Measurements from ENCODE around the gene SCN9A.

The SCN9A gene

DNA sequence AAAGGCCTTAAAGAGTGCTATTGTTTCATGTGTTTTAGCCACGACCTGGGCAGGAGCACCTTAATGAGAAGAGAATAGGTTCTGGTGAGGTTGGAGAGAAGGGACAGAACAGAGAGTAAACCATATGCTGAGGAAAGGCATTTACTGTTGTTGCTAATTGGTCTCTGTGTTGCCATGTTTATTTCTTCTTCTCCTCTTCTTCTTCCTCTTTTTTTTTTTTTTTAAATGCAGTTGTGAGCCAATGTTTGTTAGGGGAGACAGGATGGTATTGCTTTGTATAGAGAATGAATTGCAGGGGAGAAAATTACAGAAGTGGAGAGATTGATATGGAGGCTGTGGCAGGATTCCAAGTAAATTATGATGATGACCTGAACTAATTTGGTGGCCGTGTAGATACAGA is 2.6 kb downstream of the SCN9A start:
- Histone ChIP-seq H3K23ac (ENCODE audit: low read depth, low read length, poor library complexity) (no peak overlapping the region), H3K4me3 (ENCODE audit: low read length in 2 of 2) (no peak overlapping the region), H4K91ac (ENCODE audit: low read depth, low read length, poor library complexity) (no peak overlapping the region), H3K9me3 (replicated peaks in 1 of 2; ENCODE audit: control insufficient read depth in 2 of 2, insufficient read depth in 1 of 2, low read depth in 1 of 2, low read length in 2 of 2) (no peaks in the 10 kb centered on the region), H3K9ac (ENCODE audit: low read depth, low read length, poor library complexity) (no peak overlapping the region), H2BK12ac (ENCODE audit: low read length) (no peak overlapping the region), H2AK5ac (ENCODE audit: low read depth, low read length) (no peak overlapping the region), H2AFZ (ENCODE audit: low read length) (no peak overlapping the region), H3K27me3 (ENCODE audit: control insufficient read depth in 3 of 3, insufficient read depth in 3 of 3, low read depth in 1 of 3, low read length in 3 of 3) (peaks cover 0 to 3% (median 0%) of the 10 kb centered on the region in 3 experiments), H3K4me1 (ENCODE audit: control insufficient read depth in 2 of 2, insufficient read depth in 1 of 2, low read depth in 1 of 2, low read length in 2 of 2) (peaks cover 2 to 8% of the 10 kb centered on the region in 2 donors), H3K14ac (ENCODE audit: low read length) (no peak overlapping the region), H3K27ac (replicated peaks; ENCODE audit: low read length) (no peak overlapping the region), H2BK5ac (ENCODE audit: low read length) (no peak overlapping the region), H2BK15ac (ENCODE audit: low read length) (no peak overlapping the region), H3K36me3 (replicated peaks in 1 of 2; ENCODE audit: control insufficient read depth in 2 of 2, insufficient read depth in 2 of 2, low read length in 2 of 2) (no peaks in the 10 kb centered on the region), H3K4ac (ENCODE audit: low read length) (no peak overlapping the region), H3K18ac (ENCODE audit: low read length) (no peak overlapping the region), H3K4me2 (ENCODE audit: insufficient read depth, low read length, poor library complexity, severe bottlenecking) (no peak overlapping the region), H2BK120ac (ENCODE audit: low read depth, low read length) (no peak overlapping the region), H3K79me1 (ENCODE audit: low read depth, low read length) (no peaks in the 10 kb centered on the region), H4K8ac (ENCODE audit: low read depth, low read length) (no peak overlapping the region)
- WGBS, 2 donors (ENCODE audit: extremely low coverage in 2 of 2, insufficient read length in 2 of 2, insufficient replicate concordance in 1 of 2): no CpG with 5 or more reads among the region's 2 CpGs
- DNase-seq (ENCODE audit: low spot score): no peak

DNA sequence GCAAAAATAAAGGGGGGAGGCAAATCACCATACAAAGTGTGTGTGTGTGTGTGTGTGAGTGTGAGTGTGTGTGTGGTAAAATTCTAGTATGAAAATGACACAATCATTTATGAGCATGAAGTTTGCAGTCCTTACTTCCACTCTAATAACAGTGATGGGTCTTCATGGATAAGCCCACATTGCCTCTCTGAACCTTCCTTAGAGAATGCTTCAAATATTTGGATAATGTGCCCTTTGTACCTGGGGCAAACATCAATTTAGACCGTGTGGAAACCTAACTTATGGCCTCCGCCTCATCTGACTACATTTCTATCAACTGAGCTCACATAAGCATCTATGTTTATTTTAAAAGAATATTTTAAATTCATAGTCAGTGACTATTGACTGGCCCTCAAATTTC is 3.7 kb downstream of the SCN9A start:
- Histone ChIP-seq H3K36me3 (replicated peaks in 1 of 2; ENCODE audit: control insufficient read depth in 2 of 2, insufficient read depth in 2 of 2, low read length in 2 of 2) (no peaks in the 10 kb centered on the region), H3K4ac (ENCODE audit: low read length) (no peak overlapping the region), H3K14ac (ENCODE audit: low read length) (no peak overlapping the region), H3K9me3 (replicated peaks in 1 of 2; ENCODE audit: control insufficient read depth in 2 of 2, insufficient read depth in 1 of 2, low read depth in 1 of 2, low read length in 2 of 2) (no peaks in the 10 kb centered on the region), H3K23ac (ENCODE audit: low read depth, low read length, poor library complexity) (no peak overlapping the region), H3K27ac (replicated peaks; ENCODE audit: low read length) (no peak overlapping the region), H3K27me3 (ENCODE audit: control insufficient read depth in 3 of 3, insufficient read depth in 3 of 3, low read depth in 1 of 3, low read length in 3 of 3) (peaks cover 0 to 3% (median 0%) of the 10 kb centered on the region in 3 experiments), H2BK5ac (ENCODE audit: low read length) (no peak overlapping the region), H3K4me3 (ENCODE audit: low read length in 2 of 2) (no peak overlapping the region), H4K8ac (ENCODE audit: low read depth, low read length) (no peak overlapping the region), H3K4me1 (ENCODE audit: control insufficient read depth in 2 of 2, insufficient read depth in 1 of 2, low read depth in 1 of 2, low read length in 2 of 2) (peaks cover 2 to 7% of the 10 kb centered on the region in 2 donors), H2AFZ (ENCODE audit: low read length) (no peak overlapping the region), H3K18ac (ENCODE audit: low read length) (no peak overlapping the region), H3K79me1 (ENCODE audit: low read depth, low read length) (no peaks in the 10 kb centered on the region), H2AK5ac (ENCODE audit: low read depth, low read length) (no peak overlapping the region), H2BK12ac (ENCODE audit: low read length) (no peak overlapping the region), H2BK120ac (ENCODE audit: low read depth, low read length) (no peak overlapping the region), H3K9ac (ENCODE audit: low read depth, low read length, poor library complexity) (no peak overlapping the region), H3K4me2 (ENCODE audit: insufficient read depth, low read length, poor library complexity, severe bottlenecking) (no peak overlapping the region), H2BK15ac (ENCODE audit: low read length) (no peak overlapping the region), H4K91ac (ENCODE audit: low read depth, low read length, poor library complexity) (no peak overlapping the region)
- no peak for DNase-seq (ENCODE audit: low spot score)
- WGBS, 2 donors (ENCODE audit: extremely low coverage in 2 of 2, insufficient read length in 2 of 2, insufficient replicate concordance in 1 of 2): no CpG with 5 or more reads among the region's 2 CpGs

DNA sequence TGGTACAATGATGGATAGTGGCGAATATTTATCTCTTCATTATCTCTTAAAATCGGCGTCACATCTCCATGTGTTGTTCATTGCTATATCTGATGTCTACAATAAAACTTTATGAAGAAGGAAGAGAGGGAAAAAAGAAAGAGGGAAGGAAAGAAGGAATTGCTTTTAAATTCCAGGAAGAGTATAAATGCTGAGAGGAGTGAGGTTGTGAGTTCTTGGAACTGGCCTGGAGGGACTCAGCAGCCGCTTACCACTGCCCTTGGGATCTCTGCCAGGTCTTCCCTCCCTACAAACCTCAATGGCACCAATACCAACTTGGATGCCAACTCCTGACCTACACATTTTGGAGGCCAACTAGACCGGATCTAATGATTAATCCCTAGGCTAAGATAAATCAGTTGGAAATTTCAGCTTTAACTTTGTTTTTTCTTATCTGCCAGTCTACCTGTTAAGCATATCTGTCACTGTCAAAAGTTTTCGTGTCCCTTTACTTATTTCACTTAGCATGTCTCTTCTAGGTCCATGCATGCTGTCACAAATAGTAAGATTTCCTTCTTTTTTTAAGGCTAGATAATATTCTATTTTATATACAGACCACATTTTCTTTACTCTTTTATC is 9.8 kb downstream of the SCN9A start:
- H3K79me1 ChIP-seq (ENCODE audit: low read depth, low read length): no peaks in the 10 kb centered on the region
- DNase-seq (ENCODE audit: low spot score): no peak
- H2BK120ac ChIP-seq (ENCODE audit: low read depth, low read length): no peak overlapping the region
- H4K8ac ChIP-seq (ENCODE audit: low read depth, low read length): no peak overlapping the region
- H3K23ac ChIP-seq (ENCODE audit: low read depth, low read length, poor library complexity): no peak overlapping the region
- no CpG with 5 or more reads among the region's 6 CpGs for WGBS, 2 donors (ENCODE audit: extremely low coverage in 2 of 2, insufficient read length in 2 of 2, insufficient replicate concordance in 1 of 2)
- no peak overlapping the region for H2BK5ac ChIP-seq (ENCODE audit: low read length)
- H2AFZ ChIP-seq (ENCODE audit: low read length): no peak overlapping the region
- no peak overlapping the region for H2BK12ac ChIP-seq (ENCODE audit: low read length)
- no peak overlapping the region for H3K4me2 ChIP-seq (ENCODE audit: insufficient read depth, low read length, poor library complexity, severe bottlenecking)
- no peak overlapping the region for H3K14ac ChIP-seq (ENCODE audit: low read length)
- H3K4ac ChIP-seq (ENCODE audit: low read length): no peak overlapping the region
- H4K91ac ChIP-seq (ENCODE audit: low read depth, low read length, poor library complexity): no peak overlapping the region
- no peak overlapping the region for H3K4me3 ChIP-seq (ENCODE audit: low read length in 2 of 2)
- H3K9ac ChIP-seq (ENCODE audit: low read depth, low read length, poor library complexity): no peak overlapping the region
- H2AK5ac ChIP-seq (ENCODE audit: low read depth, low read length): no peak overlapping the region
- H3K27ac ChIP-seq (replicated peaks; ENCODE audit: low read length): no peak overlapping the region
- H3K4me1 ChIP-seq (ENCODE audit: control insufficient read depth in 2 of 2, insufficient read depth in 1 of 2, low read depth in 1 of 2, low read length in 2 of 2): no peaks in the 10 kb centered on the region
- no peaks in the 10 kb centered on the region for H3K27me3 ChIP-seq (ENCODE audit: control insufficient read depth in 3 of 3, insufficient read depth in 3 of 3, low read depth in 1 of 3, low read length in 3 of 3)
- H3K18ac ChIP-seq (ENCODE audit: low read length): no peak overlapping the region
- no peak overlapping the region for H2BK15ac ChIP-seq (ENCODE audit: low read length)
- no peaks in the 10 kb centered on the region for H3K36me3 ChIP-seq (replicated peaks in 1 of 2; ENCODE audit: control insufficient read depth in 2 of 2, insufficient read depth in 2 of 2, low read length in 2 of 2)
- H3K9me3 ChIP-seq (replicated peaks in 1 of 2; ENCODE audit: control insufficient read depth in 2 of 2, insufficient read depth in 1 of 2, low read depth in 1 of 2, low read length in 2 of 2): no peaks in the 10 kb centered on the region

DNA sequence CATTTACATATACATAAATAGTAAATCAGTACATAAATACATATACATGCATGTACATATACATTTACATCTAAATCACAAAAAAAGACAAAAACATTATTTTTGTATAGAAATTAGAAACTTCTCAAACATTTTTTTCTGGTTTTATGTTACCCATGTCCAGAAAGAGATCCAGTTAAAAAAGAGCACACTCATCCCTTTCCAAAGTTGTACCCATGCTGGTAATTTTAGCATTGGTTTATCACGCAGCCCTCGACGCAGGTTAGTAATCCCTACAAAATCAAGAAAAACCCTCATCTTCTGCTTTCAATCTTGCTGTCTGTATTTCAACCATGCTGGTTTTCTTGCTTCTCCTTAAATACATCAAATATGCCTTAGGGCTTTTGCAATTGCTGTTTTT is 10.5 kb downstream of the SCN9A start:
- Histone ChIP-seq H3K9me3 (replicated peaks in 1 of 2; ENCODE audit: control insufficient read depth in 2 of 2, insufficient read depth in 1 of 2, low read depth in 1 of 2, low read length in 2 of 2) (no peaks in the 10 kb centered on the region), H3K79me1 (ENCODE audit: low read depth, low read length) (no peaks in the 10 kb centered on the region), H3K4ac (ENCODE audit: low read length) (no peak overlapping the region), H2BK120ac (ENCODE audit: low read depth, low read length) (no peak overlapping the region), H4K8ac (ENCODE audit: low read depth, low read length) (no peak overlapping the region), H3K27ac (replicated peaks; ENCODE audit: low read length) (no peak overlapping the region), H2BK5ac (ENCODE audit: low read length) (no peak overlapping the region), H3K18ac (ENCODE audit: low read length) (no peak overlapping the region), H3K23ac (ENCODE audit: low read depth, low read length, poor library complexity) (no peak overlapping the region), H3K27me3 (ENCODE audit: control insufficient read depth in 3 of 3, insufficient read depth in 3 of 3, low read depth in 1 of 3, low read length in 3 of 3) (no peaks in the 10 kb centered on the region), H3K36me3 (replicated peaks in 1 of 2; ENCODE audit: control insufficient read depth in 2 of 2, insufficient read depth in 2 of 2, low read length in 2 of 2) (no peaks in the 10 kb centered on the region), H2BK15ac (ENCODE audit: low read length) (no peak overlapping the region), H2AFZ (ENCODE audit: low read length) (no peak overlapping the region), H3K4me1 (ENCODE audit: control insufficient read depth in 2 of 2, insufficient read depth in 1 of 2, low read depth in 1 of 2, low read length in 2 of 2) (no peaks in the 10 kb centered on the region), H2BK12ac (ENCODE audit: low read length) (no peak overlapping the region), H3K4me3 (ENCODE audit: low read length in 2 of 2) (no peak overlapping the region), H3K14ac (ENCODE audit: low read length) (no peak overlapping the region), H3K4me2 (ENCODE audit: insufficient read depth, low read length, poor library complexity, severe bottlenecking) (no peak overlapping the region), H3K9ac (ENCODE audit: low read depth, low read length, poor library complexity) (no peak overlapping the region), H4K91ac (ENCODE audit: low read depth, low read length, poor library complexity) (no peak overlapping the region), H2AK5ac (ENCODE audit: low read depth, low read length) (no peak overlapping the region)
- no peak for DNase-seq (ENCODE audit: low spot score)
- no CpG with 5 or more reads among the region's 3 CpGs for WGBS, 2 donors (ENCODE audit: extremely low coverage in 2 of 2, insufficient read length in 2 of 2, insufficient replicate concordance in 1 of 2)

Data from neuronal stem cell (in vitro differentiated cells).